ENCODE results near the gene S100A5. TPM values are rescaled to one million over a fixed set of nuclear protein-coding genes. Genes with fewer than 3 reads are reported as not detected.
A peak's percentile ranks its signal among the peaks of the same experiment; 100 is the strongest.

Gene S100A5
- total RNA-seq, 2 donors from 2014 or later, result not detected

GRCh38 chr1:153536012-153536670 lies 4.6 kb downstream of the S100A5 start:
- peak; percentile 26 to 84 (median 73) for TF ChIP-seq POLR2A (IDR thresholded peaks at IDR 0.05)
- TF ChIP-seq CTCF (IDR thresholded peaks at IDR 0.05), result no peak
- WGBS, 2 donors, result 2 to 11% methylated on average over 5 to 38 of the region's 38 CpGs
- DNase-seq (peak; percentile 63 to 83 (median 77)), ATAC-seq (peak; percentile 74)
- Histone ChIP-seq H3K27ac (peak overlapping the region; percentile 77 to 88 (median 86)), H3K36me3 (replicated peaks in 1 of 2; ENCODE audit: insufficient read depth in 1 of 2, low read depth in 2 of 2) (no peaks in the 10 kb centered on the region), H3K4me3 (peak overlapping the region; percentile 23 to 33), H3K9me3 (no peaks in the 10 kb centered on the region), H3K4me1 (peaks cover 45% of the 10 kb centered on the region), H3K27me3 (no peaks in the 10 kb centered on the region)
- intact Hi-C loops (cut with DNase I), result no loop called here

- H3K4me1 ChIP-seq, result peaks cover 45% of the 10 kb centered on the region
- DNase-seq (peak in 3 of 4 donors; percentile 42 to 57 (median 47)), ATAC-seq (peak; percentile 30)
- intact Hi-C loops (cut with DNase I), result no loop called here
- H3K27ac ChIP-seq, result peak within 1 kb of the TSS; percentile 77 to 88 (median 86)
- 21 to 60% methylated on average over 1 to 18 of the region's 18 CpGs for WGBS, 2 donors
- H3K27me3 ChIP-seq, result no peaks in the 10 kb centered on the region
- peak within 1 kb of the TSS; percentile 23 to 33 for H3K4me3 ChIP-seq
- H3K36me3 ChIP-seq (replicated peaks in 1 of 2; ENCODE audit: insufficient read depth in 1 of 2, low read depth in 2 of 2), result no peaks in the 10 kb centered on the region
- no peaks in the 10 kb centered on the region for H3K9me3 ChIP-seq
- no peak for TF ChIP-seq CTCF (IDR thresholded peaks at IDR 0.05)
- peak; percentile 21 to 68 (median 66) for TF ChIP-seq POLR2A (IDR thresholded peaks at IDR 0.05)
Observed at GRCh38 chr1:153535242-153536011, 5.3 kb downstream of the S100A5 start, which contains the start of gene S100A6. Gene S100A6, minus strand, starts transcription at chr1:153535991. Its CDS starts 652 bp downstream, at chr1:153535339.

DNA sequence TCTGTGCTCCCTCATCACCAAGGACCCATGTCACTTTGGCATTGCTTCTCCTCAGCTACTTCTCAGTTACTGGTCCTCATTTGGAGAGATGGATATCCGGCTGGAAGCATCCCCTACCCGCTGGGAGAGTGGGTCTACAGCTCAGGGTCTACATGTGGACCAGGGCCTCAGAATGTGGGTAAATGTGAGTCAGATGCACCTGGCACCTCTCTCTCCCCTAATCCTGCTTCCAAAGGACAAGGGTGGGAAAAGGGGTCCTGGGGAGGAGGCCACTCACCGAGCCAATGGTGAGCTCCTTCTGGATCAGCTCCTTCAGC lies 5.9 kb downstream of the S100A5 start:
- 84 to 93% methylated on average over 2 to 3 of the region's 3 CpGs for WGBS, 2 donors
- Histone ChIP-seq H3K36me3 (replicated peaks in 1 of 2; ENCODE audit: insufficient read depth in 1 of 2, low read depth in 2 of 2) (no peaks in the 10 kb centered on the region), H3K27ac (peak overlapping the region; percentile 77 to 88 (median 86)), H3K4me1 (peaks cover 45% of the 10 kb centered on the region), H3K9me3 (no peaks in the 10 kb centered on the region), H3K4me3 (no peak overlapping the region), H3K27me3 (no peaks in the 10 kb centered on the region)
- DNase-seq (no peak), ATAC-seq (no peak)
- intact Hi-C loops (cut with DNase I), result no loop called here
- TF ChIP-seq CTCF (IDR thresholded peaks at IDR 0.05) (no peak), POLR2A (IDR thresholded peaks at IDR 0.05) (no peak)

DNA sequence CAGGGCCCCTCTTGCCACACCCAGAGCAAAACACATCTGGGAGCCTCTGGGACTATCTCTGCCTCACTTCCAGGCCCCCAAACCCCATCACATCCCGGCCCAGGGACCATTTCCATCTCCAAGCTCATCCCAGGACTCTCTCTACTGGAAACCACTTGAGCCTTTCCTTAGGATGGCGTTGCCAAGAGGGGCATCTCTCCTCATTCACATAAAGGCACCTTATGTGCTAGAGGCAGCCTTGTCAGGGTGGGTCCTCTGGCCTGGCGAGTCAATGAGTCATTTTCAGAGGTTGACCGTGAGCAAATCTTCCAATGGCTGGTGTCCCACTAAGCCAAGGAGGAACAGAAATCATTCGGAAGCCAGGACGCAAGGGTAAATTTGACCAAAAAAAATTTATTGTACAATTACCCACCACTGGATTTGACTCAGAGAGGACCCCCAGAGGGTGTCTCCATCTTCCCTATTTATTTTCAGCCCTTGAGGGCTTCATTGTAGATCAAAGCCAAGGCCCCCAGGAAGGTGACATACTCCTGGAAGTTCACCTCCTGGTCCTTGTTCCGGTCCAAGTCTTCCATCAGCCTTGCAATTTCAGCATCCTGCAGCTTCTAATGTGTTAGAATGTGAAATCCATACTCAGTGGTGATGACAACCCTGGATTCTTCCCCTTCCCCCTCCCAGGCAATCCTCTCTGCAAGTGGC lies 6.4 kb downstream of the S100A5 start:
- no peaks in the 10 kb centered on the region for H3K27me3 ChIP-seq
- intact Hi-C loops (cut with DNase I), result no loop called here
- ATAC-seq, result no peak

More for the DNA sequence above, 6.4 kb downstream of the S100A5 start:
- TF ChIP-seq CTCF (IDR thresholded peaks at IDR 0.05) (no peak), POLR2A (IDR thresholded peaks at IDR 0.05) (no peak)
- WGBS, 2 donors, result 77 to 80% methylated on average over 7 of the region's 7 CpGs
- Histone ChIP-seq H3K4me1 (peaks cover 45% of the 10 kb centered on the region), H3K9me3 (no peaks in the 10 kb centered on the region), H3K27ac (peak overlapping the region; percentile 77 to 88 (median 86)), H3K4me3 (no peak overlapping the region), H3K36me3 (replicated peaks in 1 of 2; ENCODE audit: insufficient read depth in 1 of 2, low read depth in 2 of 2) (no peaks in the 10 kb centered on the region)
- DNase-seq, result no peak

Measured in body of pancreas (tissue), 4 donors.